Transverse colon (tissue), 4 donors: ENCODE results near the gene GJA5. TPM values are rescaled to one million over a fixed set of nuclear protein-coding genes. Genes with fewer than 3 reads are reported as not detected.

Experiments
- DNase-seq: peaks from one replicate; pipeline ENCODE4 v3.0.0-alpha.2; 2019
- H3K27ac ChIP-seq, 4 donors: fragments of 200-600 bp; sonication (generic); 2 replicates each; pipeline ENCODE4 v1.5.1; 2016 to 2018; ENCODE audit warnings: inconsistent platforms in 4 of 4
- H3K27me3 ChIP-seq: fragments of 200-600 bp; sonication (generic); 2 replicates; pipeline ENCODE4 v1.5.1; 2017; ENCODE audit warnings: inconsistent platforms
- H3K36me3 ChIP-seq, 4 donors: fragments of 200-600 bp; sonication (generic); 2 replicates each; pipeline ENCODE4 v1.5.1; 2017 to 2019; ENCODE audit warnings: inconsistent platforms in 4 of 4
- H3K4me1 ChIP-seq, 4 donors: fragments of 200-600 bp; sonication (generic); 2 replicates each; pipeline ENCODE4 v1.5.1; 2017 to 2020; ENCODE audit warnings: inconsistent platforms in 4 of 4
- H3K4me3 ChIP-seq, 4 donors: fragments of 200-600 bp; sonication (generic); 1 replicate in 1 of 4; 2 replicates in 3 of 4; pipeline versions ENCODE4 v1.5.1 to v1.6.1; 2017 to 2019; ENCODE audit warnings: inconsistent platforms in 4 of 4
- H3K9me3 ChIP-seq, 2 donors: fragments of 200-600 bp; sonication (generic); 2 replicates each; pipeline ENCODE4 v1.5.1; 2017 to 2019; ENCODE audit warnings: inconsistent platforms in 2 of 2
- EP300 ChIP-seq: sonication (generic); formaldehyde crosslinking; IDR thresholded peaks from one replicate; pipeline ENCODE4 v1.6.1; 2017; ENCODE audit warnings: antibody characterized with exemption, low read depth
- POLR2A ChIP-seq: fragments of 450-650 bp; IDR thresholded peaks from one replicate; pipeline ENCODE4 v1.6.1; 2016; ENCODE audit warnings: antibody characterized with exemption, mild to moderate bottlenecking, moderate library complexity
- POLR2AphosphoS5 ChIP-seq, 3 donors: sonication (generic); formaldehyde crosslinking; IDR thresholded peaks; one replicate each; pipeline ENCODE4 v1.6.1; 2016; ENCODE audit warnings: antibody characterized with exemption in 3 of 3
- WGBS, 2 donors: methylation state at CpG; one replicate each; pipeline ENCODE4 v1.1.5; 2018; ENCODE audit warnings: low coverage in 1 of 2; 5-methylcytosine and 5-hydroxymethylcytosine counted together
- in situ Hi-C, 4 donors: fragments of 200-750 bp; cut with MboI; loops; one replicate each; pipeline versions ENCODE4 v1.15.0 to v1.15.1; 2017; ENCODE audit warnings: low sequenced_read_pairs in 3 of 4, low pct_ligation_motif_present in 1 of 4, low pct_unique_long_range_greater_than_20kb in 1 of 4
- intact Hi-C: fragments of 100-400 bp; cut with DNase I; formaldehyde crosslinking; loops from one replicate; pipeline ENCODE4 v1.15.1; 2023; ENCODE audit warnings: low total_unique reads
- total RNA-seq, 4 donors: library from RNA; depleted of rRNA; stranded (reverse); fragments of >200 nt; gene quantifications; one replicate each; pipeline ENCODE4 v1.1.0, GENCODE V29; 2016
- TF ChIP-seq, protein P1 (sequence below), 5 experiments: fragments of 200-600 bp in 3 of 5; fragments of 450-650 bp in 2 of 5; sonication (generic) in 3 of 5; IDR thresholded peaks; 1 replicate in 2 of 5; 2 replicates in 3 of 5; pipeline ENCODE4 v1.5.1; 2016 to 2017; ENCODE audit warnings: antibody characterized with exemption in 5 of 5, inconsistent platforms in 3 of 5, mild to moderate bottlenecking in 2 of 5, moderate library complexity in 1 of 5

Gene GJA5
- total RNA-seq, 4 donors from 2014 or later, result 0.75 to 119 (median 1.6) TPM

DNA sequence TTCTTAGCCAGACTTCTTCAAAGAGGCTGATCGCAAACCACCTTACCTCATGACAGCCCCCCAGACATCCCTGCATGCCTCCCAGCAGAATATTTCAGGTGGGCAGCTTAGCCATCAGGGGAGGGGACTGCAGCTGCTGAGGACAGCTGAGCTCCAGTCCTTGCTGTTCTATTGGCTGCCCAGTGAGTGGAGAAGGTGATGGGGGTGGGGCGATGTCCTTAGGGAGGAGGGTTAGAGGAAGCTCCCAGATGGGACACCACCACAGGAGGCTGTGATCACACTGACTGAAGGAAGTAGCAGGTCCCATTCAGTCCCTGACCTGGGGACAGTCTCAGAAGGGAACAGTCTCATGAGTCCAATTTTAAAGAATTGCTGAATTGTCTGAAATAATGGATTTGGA is 38.3 kb downstream of the GJA5 start:
- TF ChIP-seq, protein P1, sequence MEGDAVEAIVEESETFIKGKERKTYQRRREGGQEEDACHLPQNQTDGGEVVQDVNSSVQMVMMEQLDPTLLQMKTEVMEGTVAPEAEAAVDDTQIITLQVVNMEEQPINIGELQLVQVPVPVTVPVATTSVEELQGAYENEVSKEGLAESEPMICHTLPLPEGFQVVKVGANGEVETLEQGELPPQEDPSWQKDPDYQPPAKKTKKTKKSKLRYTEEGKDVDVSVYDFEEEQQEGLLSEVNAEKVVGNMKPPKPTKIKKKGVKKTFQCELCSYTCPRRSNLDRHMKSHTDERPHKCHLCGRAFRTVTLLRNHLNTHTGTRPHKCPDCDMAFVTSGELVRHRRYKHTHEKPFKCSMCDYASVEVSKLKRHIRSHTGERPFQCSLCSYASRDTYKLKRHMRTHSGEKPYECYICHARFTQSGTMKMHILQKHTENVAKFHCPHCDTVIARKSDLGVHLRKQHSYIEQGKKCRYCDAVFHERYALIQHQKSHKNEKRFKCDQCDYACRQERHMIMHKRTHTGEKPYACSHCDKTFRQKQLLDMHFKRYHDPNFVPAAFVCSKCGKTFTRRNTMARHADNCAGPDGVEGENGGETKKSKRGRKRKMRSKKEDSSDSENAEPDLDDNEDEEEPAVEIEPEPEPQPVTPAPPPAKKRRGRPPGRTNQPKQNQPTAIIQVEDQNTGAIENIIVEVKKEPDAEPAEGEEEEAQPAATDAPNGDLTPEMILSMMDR (IDR thresholded peaks at IDR 0.05), result no peak
- TF ChIP-seq POLR2AphosphoS5 (IDR thresholded peaks at IDR 0.05) (no peak), EP300 (no peak), POLR2A (no peak)
- no peak for DNase-seq
- intact Hi-C loops, result no loop called here
- H3K9me3 ChIP-seq, result no peaks in the 10 kb centered on the region
- peaks cover 0 to 6% (median 1%) of the 10 kb centered on the region in 4 donors for H3K4me1 ChIP-seq
- no peaks in the 10 kb centered on the region for H3K36me3 ChIP-seq
- in situ Hi-C loops, result loop anchor here in 2 of 4 donors (25.0 kb wide), 1 partner anchor 165 kb away; no protein-coding TSS in a partner anchor
- peaks cover 2% of the 10 kb centered on the region for H3K27me3 ChIP-seq
- no peak overlapping the region for H3K4me3 ChIP-seq
- no peak overlapping the region for H3K27ac ChIP-seq
- 81% methylated on average over 2 of the region's 2 CpGs; no CpG with 5 or more reads in 1 of the 2 donors for WGBS, 2 donors

DNA sequence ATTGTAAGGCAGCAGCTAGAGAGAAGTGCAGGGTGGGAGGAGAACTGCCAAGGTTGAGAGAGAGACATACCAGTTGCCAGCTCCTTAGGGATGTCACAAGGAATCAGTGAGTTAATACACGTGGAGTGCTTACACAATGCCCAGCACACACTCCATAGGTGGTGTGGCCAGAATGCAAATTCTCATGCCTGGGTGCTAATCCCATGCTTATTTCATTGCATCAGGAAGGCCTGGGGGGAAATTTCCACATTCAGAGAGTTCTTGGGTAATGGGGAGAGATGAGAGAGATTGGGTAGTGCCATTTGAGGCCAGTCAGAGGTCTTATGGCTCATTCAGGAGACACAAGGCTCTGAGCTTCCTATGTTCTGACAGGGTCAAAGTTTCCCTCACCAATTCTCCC is 38.7 kb downstream of the GJA5 start:
- Histone ChIP-seq H3K4me1 (peaks cover 0 to 6% (median 1%) of the 10 kb centered on the region in 4 donors), H3K9me3 (no peaks in the 10 kb centered on the region), H3K27ac (no peak overlapping the region), H3K36me3 (no peaks in the 10 kb centered on the region), H3K4me3 (no peak overlapping the region), H3K27me3 (peaks cover 2% of the 10 kb centered on the region)
- 60 to 63% methylated on average over 1 of the region's 1 CpG for WGBS, 2 donors
- intact Hi-C loops, result no loop called here
- in situ Hi-C loops, result loop anchor here in 2 of 4 donors (25.0 kb wide), 1 partner anchor 166 kb away; no protein-coding TSS in a partner anchor
- TF ChIP-seq, protein P1 (IDR thresholded peaks at IDR 0.05), result no peak
- no peak for TF ChIP-seq EP300
- TF ChIP-seq POLR2AphosphoS5 (IDR thresholded peaks at IDR 0.05), result no peak
- no peak for TF ChIP-seq POLR2A
- DNase-seq, result no peak

DNA sequence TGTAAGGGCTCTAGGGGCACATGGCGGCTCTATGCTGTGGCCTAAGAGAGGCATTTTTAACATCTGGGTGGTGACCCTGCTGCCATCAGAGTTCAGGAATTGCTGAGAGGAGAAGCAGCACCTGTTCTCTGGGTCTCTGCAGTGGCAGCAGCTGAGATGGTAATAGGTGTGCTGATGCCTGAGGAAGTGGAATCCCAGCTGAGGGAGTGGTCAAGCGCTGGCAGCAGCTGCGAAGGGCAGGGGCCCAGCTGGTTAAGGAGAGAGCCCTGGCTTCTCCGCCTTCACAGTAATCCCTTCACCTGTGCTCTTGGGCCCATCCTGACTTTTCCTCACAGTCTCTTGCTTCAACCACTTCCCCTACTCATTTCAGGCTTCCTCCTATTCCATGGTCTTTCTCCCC is 39.8 kb downstream of the GJA5 start:
- in situ Hi-C loops, result loop anchor here in 2 of 4 donors (25.0 kb wide), 1 partner anchor 167 kb away; no protein-coding TSS in a partner anchor

DNA sequence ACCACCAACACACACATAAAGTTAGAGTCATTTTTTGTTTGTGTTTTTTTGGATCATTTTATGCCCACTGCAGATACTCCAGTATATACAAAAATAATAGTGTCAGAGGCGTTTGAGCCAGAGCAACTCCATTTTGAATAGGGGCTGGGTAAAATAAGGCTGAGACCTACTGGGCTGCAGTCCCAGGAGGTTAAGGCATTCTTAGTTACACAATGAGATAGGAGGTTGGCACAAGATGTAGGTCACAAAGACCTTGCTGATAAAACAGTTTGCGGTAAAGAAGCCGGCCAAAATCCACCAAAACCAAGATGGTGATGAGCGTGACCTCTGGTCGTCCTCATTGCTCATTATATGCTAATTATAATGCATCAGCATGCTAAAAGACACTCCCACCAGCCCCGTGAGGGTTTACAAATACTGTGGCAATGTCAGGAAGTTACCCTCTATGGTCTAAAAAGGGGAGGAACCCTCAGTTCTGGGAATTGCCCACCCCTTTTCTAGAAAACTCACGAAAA is 40.6 kb downstream of the GJA5 start:
- H3K27me3 ChIP-seq, result no peaks in the 10 kb centered on the region
- no peak for DNase-seq
- H3K9me3 ChIP-seq, result no peaks in the 10 kb centered on the region
- H3K4me3 ChIP-seq, result no peak overlapping the region
- no peaks in the 10 kb centered on the region for H3K36me3 ChIP-seq
- in situ Hi-C loops (loop anchor here in 2 of 4 donors (25.0 kb wide), 1 partner anchor 168 kb away; no protein-coding TSS in a partner anchor), intact Hi-C loops (no loop called here)
- TF ChIP-seq POLR2AphosphoS5 (IDR thresholded peaks at IDR 0.05), result no peak
- TF ChIP-seq, protein P1 (IDR thresholded peaks at IDR 0.05), result no peak
- TF ChIP-seq EP300, result no peak
- no peak for TF ChIP-seq POLR2A
- H3K27ac ChIP-seq, result peak overlapping the region in 1 of 4 donors; percentile 1
- 76 to 82% methylated on average over 7 of the region's 7 CpGs for WGBS, 2 donors
- H3K4me1 ChIP-seq, result peaks cover 0 to 6% (median 3%) of the 10 kb centered on the region in 4 donors

More for the DNA sequence above, 39.8 kb downstream of the GJA5 start:
- no peak overlapping the region for H3K4me3 ChIP-seq
- DNase-seq, result no peak
- peaks cover 0 to 6% (median 3%) of the 10 kb centered on the region in 4 donors for H3K4me1 ChIP-seq
- H3K27ac ChIP-seq, result no peak overlapping the region
- TF ChIP-seq EP300, result no peak
- no peak for TF ChIP-seq POLR2A
- TF ChIP-seq POLR2AphosphoS5 (IDR thresholded peaks at IDR 0.05), result no peak
- TF ChIP-seq, protein P1 (IDR thresholded peaks at IDR 0.05), result no peak
- H3K27me3 ChIP-seq, result peaks cover 2% of the 10 kb centered on the region
- intact Hi-C loops, result no loop called here
- H3K36me3 ChIP-seq, result no peaks in the 10 kb centered on the region
- WGBS, 2 donors, result 60 to 84% methylated on average over 1 to 4 of the region's 4 CpGs
- no peaks in the 10 kb centered on the region for H3K9me3 ChIP-seq
